GM18498 (cell line): ENCODE measurements around the gene SDHB.

Experiments used
- ATAC-seq: cut with Tn5 transposase; IDR thresholded peaks from one replicate; pipeline ENCODE4 v1.9.1; 2021; ENCODE audit warnings: mild to moderate bottlenecking, moderate library complexity; ENCODE audit not compliant: unreplicated experiment

SDHB gene

GRCh38 chr1:16989676-16990391, 64.0 kb downstream of the SDHB start:
- ATAC-seq: no peak

- ATAC-seq: no peak
These were observed 65.6 kb downstream of the SDHB start for GRCh38 chr1:16988210-16988609.

- ATAC-seq: no peak
These were observed 66.9 kb downstream of the SDHB start for GRCh38 chr1:16986962-16987361.

GRCh38 chr1:16986560-16986959, 67.3 kb downstream of the SDHB start:
- ATAC-seq: no peak

- no peak for ATAC-seq
These were observed 67.7 kb downstream of the SDHB start for GRCh38 chr1:16986113-16986512.

- ATAC-seq: no peak
These were observed 69.1 kb downstream of the SDHB start for GRCh38 chr1:16984717-16985116.

GRCh38 chr1:16983649-16984048, 70.2 kb downstream of the SDHB start:
- no peak for ATAC-seq

GRCh38 chr1:16982902-16983301, 70.9 kb downstream of the SDHB start:
- no peak for ATAC-seq

- ATAC-seq: no peak
These were observed 72.5 kb downstream of the SDHB start for GRCh38 chr1:16981269-16981849.

- ATAC-seq: no peak
These were observed 73.2 kb downstream of the SDHB start, which contains the start of gene MFAP2 for GRCh38 chr1:16980473-16981268. TSS of gene MFAP2 (minus strand) at chr1:16980620. CDS start at chr1:16978273, 2,347 bp downstream.

GRCh38 chr1:16979475-16980327, 74.1 kb downstream of the SDHB start:
- no peak for ATAC-seq

GRCh38 chr1:16978567-16979474, 75.0 kb downstream of the SDHB start:
- no peak for ATAC-seq

GRCh38 chr1:16978139-16978538, 75.7 kb downstream of the SDHB start:
- ATAC-seq: no peak

GRCh38 chr1:16977377-16977776, 76.5 kb downstream of the SDHB start:
- no peak for ATAC-seq

GRCh38 chr1:16976966-16977365, 76.9 kb downstream of the SDHB start:
- ATAC-seq: no peak

GRCh38 chr1:16975838-16976237, 78.0 kb downstream of the SDHB start:
- no peak for ATAC-seq

- ATAC-seq: no peak
These were observed 78.6 kb downstream of the SDHB start for GRCh38 chr1:16975211-16975610.

GRCh38 chr1:16973215-16973614, 80.6 kb downstream of the SDHB start:
- no peak for ATAC-seq

- no peak for ATAC-seq
These were observed 81.5 kb downstream of the SDHB start for GRCh38 chr1:16972189-16972895.
